Measurements from ENCODE around the gene LINC01488.

Gene LINC01488

GRCh38 chr11:69470793-69471728 lies 10.4 kb upstream of the LINC01488 start:
- TF ChIP-seq ZNF8 (CRISPR knock-in tag; IDR thresholded peaks at IDR 0.05) (no peak), CREB5 (CRISPR knock-in tag; IDR thresholded peaks at IDR 0.05; ENCODE audit: low read depth) (no peak), ESRRG (CRISPR knock-in tag; IDR thresholded peaks at IDR 0.05) (no peak), SNAI2 (CRISPR knock-in tag; IDR thresholded peaks at IDR 0.05) (no peak), ZNF565 (CRISPR knock-in tag; conservative IDR thresholded peaks at IDR 0.05; ENCODE audit: low read depth) (no peak), ARNTL (CRISPR knock-in tag; IDR thresholded peaks at IDR 0.05; ENCODE audit: borderline replicate concordance, low read depth) (no peak), ZFP3 (CRISPR knock-in tag; IDR thresholded peaks at IDR 0.05) (no peak), OSR1 (CRISPR knock-in tag; IDR thresholded peaks at IDR 0.05) (no peak), CSDC2 (CRISPR knock-in tag; IDR thresholded peaks at IDR 0.05) (no peak), GLIS3 (CRISPR knock-in tag; IDR thresholded peaks at IDR 0.05) (no peak), PPARA (CRISPR knock-in tag; IDR thresholded peaks at IDR 0.05; ENCODE audit: borderline replicate concordance) (no peak), PATZ1 (CRISPR knock-in tag; IDR thresholded peaks at IDR 0.05; ENCODE audit: borderline replicate concordance) (no peak), ZFP30 (CRISPR knock-in tag; IDR thresholded peaks at IDR 0.05) (no peak), TOX (CRISPR knock-in tag; IDR thresholded peaks at IDR 0.05; ENCODE audit: borderline replicate concordance) (no peak), POU6F1 (CRISPR knock-in tag; IDR thresholded peaks at IDR 0.05; ENCODE audit: borderline replicate concordance, low read depth) (no peak), ISL1 (CRISPR knock-in tag; IDR thresholded peaks at IDR 0.05) (no peak), ZNF70 (CRISPR knock-in tag; IDR thresholded peaks at IDR 0.05) (no peak)
- TF ChIP-seq, protein P1, sequence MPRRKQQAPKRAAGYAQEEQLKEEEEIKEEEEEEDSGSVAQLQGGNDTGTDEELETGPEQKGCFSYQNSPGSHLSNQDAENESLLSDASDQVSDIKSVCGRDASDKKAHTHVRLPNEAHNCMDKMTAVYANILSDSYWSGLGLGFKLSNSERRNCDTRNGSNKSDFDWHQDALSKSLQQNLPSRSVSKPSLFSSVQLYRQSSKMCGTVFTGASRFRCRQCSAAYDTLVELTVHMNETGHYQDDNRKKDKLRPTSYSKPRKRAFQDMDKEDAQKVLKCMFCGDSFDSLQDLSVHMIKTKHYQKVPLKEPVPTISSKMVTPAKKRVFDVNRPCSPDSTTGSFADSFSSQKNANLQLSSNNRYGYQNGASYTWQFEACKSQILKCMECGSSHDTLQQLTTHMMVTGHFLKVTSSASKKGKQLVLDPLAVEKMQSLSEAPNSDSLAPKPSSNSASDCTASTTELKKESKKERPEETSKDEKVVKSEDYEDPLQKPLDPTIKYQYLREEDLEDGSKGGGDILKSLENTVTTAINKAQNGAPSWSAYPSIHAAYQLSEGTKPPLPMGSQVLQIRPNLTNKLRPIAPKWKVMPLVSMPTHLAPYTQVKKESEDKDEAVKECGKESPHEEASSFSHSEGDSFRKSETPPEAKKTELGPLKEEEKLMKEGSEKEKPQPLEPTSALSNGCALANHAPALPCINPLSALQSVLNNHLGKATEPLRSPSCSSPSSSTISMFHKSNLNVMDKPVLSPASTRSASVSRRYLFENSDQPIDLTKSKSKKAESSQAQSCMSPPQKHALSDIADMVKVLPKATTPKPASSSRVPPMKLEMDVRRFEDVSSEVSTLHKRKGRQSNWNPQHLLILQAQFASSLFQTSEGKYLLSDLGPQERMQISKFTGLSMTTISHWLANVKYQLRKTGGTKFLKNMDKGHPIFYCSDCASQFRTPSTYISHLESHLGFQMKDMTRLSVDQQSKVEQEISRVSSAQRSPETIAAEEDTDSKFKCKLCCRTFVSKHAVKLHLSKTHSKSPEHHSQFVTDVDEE (CRISPR knock-in tag; IDR thresholded peaks at IDR 0.05), result no peak
- no peak for ATAC-seq

DNA sequence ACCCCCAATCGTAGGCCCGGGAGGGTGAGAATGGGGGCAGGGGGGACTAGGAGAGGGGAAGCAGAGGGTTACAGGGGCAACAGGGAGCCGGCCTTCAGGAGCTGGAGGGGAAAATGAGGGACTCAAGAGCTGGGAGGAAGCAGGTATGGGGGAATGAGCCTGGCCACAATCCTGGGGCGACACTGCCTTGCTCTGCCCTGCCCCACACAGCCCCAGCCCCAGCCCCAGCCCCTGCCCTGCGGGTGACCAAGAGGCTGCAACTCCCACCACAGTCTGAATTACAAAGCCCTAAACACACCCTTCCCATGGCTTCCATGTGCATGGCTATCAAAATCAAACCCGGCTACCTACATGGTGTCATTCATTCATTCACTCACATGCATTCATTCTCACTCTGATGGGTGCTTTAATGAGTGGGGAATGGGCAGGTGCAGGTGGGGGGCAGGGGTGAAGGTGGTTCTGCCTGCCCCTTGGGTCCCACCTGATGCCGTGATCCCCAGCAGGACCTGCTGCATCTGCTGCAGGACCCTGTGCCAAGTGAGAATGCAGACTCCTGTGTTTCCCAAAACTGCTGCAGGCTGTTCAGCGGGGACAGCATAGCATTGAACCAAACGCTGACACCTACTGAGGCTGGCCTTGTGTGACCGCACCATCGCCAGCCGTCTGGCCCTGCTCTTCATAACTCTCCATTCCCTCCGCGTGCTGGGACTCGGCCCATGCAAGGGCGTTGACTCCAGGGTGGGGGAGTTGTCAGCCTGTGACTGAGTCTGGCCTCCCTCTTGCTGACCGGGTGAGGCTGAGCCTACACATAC lies 9.5 kb upstream of the LINC01488 start:
- no peak for ATAC-seq
- TF ChIP-seq SNAI2 (CRISPR knock-in tag; IDR thresholded peaks at IDR 0.05), result no peak
- no peak for TF ChIP-seq CSDC2 (CRISPR knock-in tag; IDR thresholded peaks at IDR 0.05)
- TF ChIP-seq ARNTL (CRISPR knock-in tag; IDR thresholded peaks at IDR 0.05; ENCODE audit: borderline replicate concordance, low read depth), result no peak
- TF ChIP-seq ZC3H10 (CRISPR knock-in tag; IDR thresholded peaks at IDR 0.05), result no peak
- TF ChIP-seq ZFP30 (CRISPR knock-in tag; IDR thresholded peaks at IDR 0.05), result no peak
- no peak for TF ChIP-seq ZNF565 (CRISPR knock-in tag; conservative IDR thresholded peaks at IDR 0.05; ENCODE audit: low read depth)
- no peak for TF ChIP-seq GLIS3 (CRISPR knock-in tag; IDR thresholded peaks at IDR 0.05)
- TF ChIP-seq ZNF70 (CRISPR knock-in tag; IDR thresholded peaks at IDR 0.05), result no peak
- no peak for TF ChIP-seq TOX (CRISPR knock-in tag; IDR thresholded peaks at IDR 0.05; ENCODE audit: borderline replicate concordance)
- no peak for TF ChIP-seq ZNF8 (CRISPR knock-in tag; IDR thresholded peaks at IDR 0.05)
- no peak for TF ChIP-seq RARB (CRISPR knock-in tag; IDR thresholded peaks at IDR 0.05)
- TF ChIP-seq BACH2 (CRISPR knock-in tag; IDR thresholded peaks at IDR 0.05; ENCODE audit: borderline replicate concordance), result no peak
- no peak for TF ChIP-seq ESRRG (CRISPR knock-in tag; IDR thresholded peaks at IDR 0.05)
